ENCODE measurements around the gene RAPGEF5. TPM values are rescaled to one million over a fixed set of nuclear protein-coding genes. Genes with fewer than 3 reads are reported as not detected.

Gene RAPGEF5
- polyA plus RNA-seq, 1 donor (not counting 4 experiments of a cell fraction or from before 2014, with no cell fraction given), result 2.1 TPM

- H3K9me1 ChIP-seq (ENCODE audit: control insufficient read depth, extremely low read depth, insufficient read depth, low read length), result no peaks in the 10 kb centered on the region
- DNase-seq (ENCODE audit: low read depth, low spot score) (no peak), FAIRE-seq (no peak)
- no peaks in the 10 kb centered on the region for H3K9me3 ChIP-seq (ENCODE audit: control insufficient read depth, low read depth, low read length)
- no peak overlapping the region for H3K9ac ChIP-seq (ENCODE audit: control insufficient read depth, extremely low read depth, insufficient read depth, low read length)
- no peaks in the 10 kb centered on the region for H3K36me3 ChIP-seq (ENCODE audit: control insufficient read depth in 2 of 2, extremely low read depth in 1 of 2, insufficient read depth in 2 of 2, low read length in 2 of 2)
- no peak overlapping the region for H3K27ac ChIP-seq (ENCODE audit: control insufficient read depth, insufficient read depth, low read length)
- TF ChIP-seq CTCF (optimal IDR thresholded peaks at IDR 0.05 in 1 of 3, IDR thresholded peaks at IDR 0.05 in 1 of 3, conservative IDR thresholded peaks at IDR 0.05 in 1 of 3; ENCODE audit: extremely low read depth in 1 of 3, insufficient read depth in 2 of 3, low read length in 3 of 3) (no peak), EZH2 (IDR thresholded peaks at IDR 0.05; ENCODE audit: low read length) (no peak)
- no peak overlapping the region for H3K4me2 ChIP-seq (ENCODE audit: control insufficient read depth, extremely low read depth, insufficient read depth, low read depth, low read length)
- no peaks in the 10 kb centered on the region for H3K79me2 ChIP-seq (ENCODE audit: control insufficient read depth, insufficient read depth, low read length)
- H3K4me1 ChIP-seq (ENCODE audit: control insufficient read depth, extremely low read depth, insufficient read depth, low read length), result no peaks in the 10 kb centered on the region
- dilution Hi-C loops (cut with MboI; ENCODE audit: extremely low pct_ligation_motif_present, low sequenced_read_pairs), result no loop called here
- H2AFZ ChIP-seq (ENCODE audit: control insufficient read depth, low read length), result no peak overlapping the region
- no peak overlapping the region for H3K4me3 ChIP-seq (ENCODE audit: control insufficient read depth in 2 of 3, extremely low read depth in 1 of 3, insufficient read depth in 2 of 3, low read depth in 1 of 3, low read length in 3 of 3)
- H3K27me3 ChIP-seq (ENCODE audit: control insufficient read depth, extremely low read depth, insufficient read depth, low read length), result no peaks in the 10 kb centered on the region
- no peaks in the 10 kb centered on the region for H4K20me1 ChIP-seq (ENCODE audit: control insufficient read depth, extremely low read depth, insufficient read depth, low read length)
Observed at GRCh38 chr7:22111661-22112060, 245.3 kb downstream of the RAPGEF5 start.

GRCh38 chr7:22110881-22111280 is 246.1 kb downstream of the RAPGEF5 start:
- no peak for TF ChIP-seq CTCF (optimal IDR thresholded peaks at IDR 0.05 in 1 of 3, IDR thresholded peaks at IDR 0.05 in 1 of 3, conservative IDR thresholded peaks at IDR 0.05 in 1 of 3; ENCODE audit: extremely low read depth in 1 of 3, insufficient read depth in 2 of 3, low read length in 3 of 3)
- no peak for TF ChIP-seq EZH2 (IDR thresholded peaks at IDR 0.05; ENCODE audit: low read length)
- Histone ChIP-seq H3K9me1 (ENCODE audit: control insufficient read depth, extremely low read depth, insufficient read depth, low read length) (no peaks in the 10 kb centered on the region), H4K20me1 (ENCODE audit: control insufficient read depth, extremely low read depth, insufficient read depth, low read length) (no peaks in the 10 kb centered on the region), H3K79me2 (ENCODE audit: control insufficient read depth, insufficient read depth, low read length) (no peaks in the 10 kb centered on the region), H3K4me3 (ENCODE audit: control insufficient read depth in 2 of 3, extremely low read depth in 1 of 3, insufficient read depth in 2 of 3, low read depth in 1 of 3, low read length in 3 of 3) (no peak overlapping the region), H3K36me3 (ENCODE audit: control insufficient read depth in 2 of 2, extremely low read depth in 1 of 2, insufficient read depth in 2 of 2, low read length in 2 of 2) (no peaks in the 10 kb centered on the region), H3K9ac (ENCODE audit: control insufficient read depth, extremely low read depth, insufficient read depth, low read length) (no peak overlapping the region), H3K9me3 (ENCODE audit: control insufficient read depth, low read depth, low read length) (no peaks in the 10 kb centered on the region), H3K27me3 (ENCODE audit: control insufficient read depth, extremely low read depth, insufficient read depth, low read length) (no peaks in the 10 kb centered on the region), H2AFZ (ENCODE audit: control insufficient read depth, low read length) (no peak overlapping the region), H3K4me2 (ENCODE audit: control insufficient read depth, extremely low read depth, insufficient read depth, low read depth, low read length) (no peak overlapping the region), H3K4me1 (ENCODE audit: control insufficient read depth, extremely low read depth, insufficient read depth, low read length) (no peaks in the 10 kb centered on the region), H3K27ac (ENCODE audit: control insufficient read depth, insufficient read depth, low read length) (no peak overlapping the region)
- DNase-seq (ENCODE audit: low read depth, low spot score) (no peak), FAIRE-seq (peak; percentile 26)
- dilution Hi-C loops (cut with MboI; ENCODE audit: extremely low pct_ligation_motif_present, low sequenced_read_pairs), result no loop called here

All from keratinocyte (primary cell).